DMS53 treated with DMSO at 0.1 percent for 48 hours (cell line): ENCODE data around the gene THBS1.

Experiments
- DNase-seq: peaks from one replicate; lab custom pipeline; 2025; ENCODE audit not compliant: unreplicated experiment; lab: John Stamatoyannopoulos, UW

THBS1 gene

GRCh38 chr15:39580485-39581241, at the start of gene THBS1:
THBS1 (plus strand) TSS chr15:39581079; CDS start chr15:39581858, 779 bp downstream.
- no peak for DNase-seq

GRCh38 chr15:39534996-39535395, 45.9 kb upstream of the THBS1 start:
- no peak for DNase-seq

GRCh38 chr15:39535466-39535865, 45.4 kb upstream of the THBS1 start:
- no peak for DNase-seq

GRCh38 chr15:39538936-39539335, 41.9 kb upstream of the THBS1 start:
- no peak for DNase-seq

- DNase-seq: no peak
Observed at GRCh38 chr15:39539466-39539865, 41.4 kb upstream of the THBS1 start.

GRCh38 chr15:39539973-39540558, 40.8 kb upstream of the THBS1 start:
- no peak for DNase-seq

- DNase-seq: no peak
Observed at GRCh38 chr15:39542385-39543065, 38.4 kb upstream of the THBS1 start.

GRCh38 chr15:39543651-39544050, 37.2 kb upstream of the THBS1 start:
- no peak for DNase-seq

GRCh38 chr15:39546842-39547241, 34.0 kb upstream of the THBS1 start:
- no peak for DNase-seq

- no peak for DNase-seq
Observed at GRCh38 chr15:39548561-39548960, 32.3 kb upstream of the THBS1 start.

GRCh38 chr15:39549912-39550311, 31.0 kb upstream of the THBS1 start:
- no peak for DNase-seq

- DNase-seq: no peak
Observed at GRCh38 chr15:39551476-39551875, 29.4 kb upstream of the THBS1 start.

- DNase-seq: no peak
Observed at GRCh38 chr15:39552556-39552955, 28.3 kb upstream of the THBS1 start.

GRCh38 chr15:39553947-39554693, 26.8 kb upstream of the THBS1 start:
- DNase-seq: no peak

- DNase-seq: no peak
Observed at GRCh38 chr15:39554746-39555387, 26.0 kb upstream of the THBS1 start.

- no peak for DNase-seq
Observed at GRCh38 chr15:39555885-39556284, 25.0 kb upstream of the THBS1 start.

GRCh38 chr15:39556461-39556860, 24.4 kb upstream of the THBS1 start:
- no peak for DNase-seq

GRCh38 chr15:39558421-39558820, 22.5 kb upstream of the THBS1 start:
- no peak for DNase-seq

- no peak for DNase-seq
Observed at GRCh38 chr15:39564972-39565665, 15.8 kb upstream of the THBS1 start.

GRCh38 chr15:39565851-39566250, 15.0 kb upstream of the THBS1 start:
- no peak for DNase-seq
